GM12874 (cell line): ENCODE results near the gene OST4.

Experiments
- CTCF ChIP-seq: IDR thresholded peaks from 2 replicates; pipeline ENCODE4 v1.5.1; 2011; ENCODE audit warnings: low read depth, mild to moderate bottlenecking, control low read depth, low read length, moderate library complexity; ENCODE audit not compliant: insufficient read depth

OST4 gene

GRCh38 chr2:27087823-27088410, 16.5 kb upstream of the OST4 start:
- no peak for TF ChIP-seq CTCF

GRCh38 chr2:27086724-27087593, 15.5 kb upstream of the OST4 start, which contains the start of gene KHK:
TSS of gene KHK (plus strand) at chr2:27086772. CDS start at chr2:27087260, 488 bp downstream.
- no peak for TF ChIP-seq CTCF

- TF ChIP-seq CTCF = peak; percentile 92
These were observed 14.8 kb upstream of the OST4 start for GRCh38 chr2:27086090-27086723.

GRCh38 chr2:27085673-27086089, 14.2 kb upstream of the OST4 start:
- TF ChIP-seq CTCF = peak; percentile 35; the same call in 1 of the 2 replicates

- TF ChIP-seq CTCF = no peak
These were observed 13.7 kb upstream of the OST4 start for GRCh38 chr2:27085062-27085672.

GRCh38 chr2:27084297-27085061, 13.0 kb upstream of the OST4 start:
- no peak for TF ChIP-seq CTCF
